ENCODE measurements around the gene OR2H2. TPM values are rescaled to one million over a fixed set of nuclear protein-coding genes. Genes with fewer than 3 reads are reported as not detected.

The OR2H2 gene
- total RNA-seq, 1 experiment from 2014 or later = not detected

DNA sequence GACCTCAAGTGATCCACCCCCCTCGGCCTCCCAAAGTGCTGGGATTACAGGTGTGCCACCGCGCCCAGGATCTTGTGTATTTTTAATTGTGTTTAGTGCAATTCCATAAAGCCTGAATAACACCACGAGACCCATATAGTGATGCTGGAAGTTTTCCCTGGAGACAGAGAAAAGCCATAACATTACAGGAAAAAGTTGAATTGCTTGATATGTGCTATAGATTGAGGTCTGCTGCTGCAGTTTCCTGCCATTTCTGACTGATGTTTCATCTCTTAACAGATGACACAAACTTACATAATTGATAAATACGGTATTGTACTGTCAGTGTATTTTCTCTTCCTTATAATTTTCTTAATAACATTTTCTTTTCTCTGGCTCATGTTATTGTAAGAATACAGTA is 18.1 kb upstream of the OR2H2 start:
- no peak for DNase-seq
- Histone ChIP-seq H3K4me3 (ENCODE audit: insufficient read depth, low read depth, low read length) (no peak overlapping the region), H3K36me3 (replicated peaks; ENCODE audit: control insufficient read depth, insufficient read depth, low read length) (no peaks in the 10 kb centered on the region), H3K27me3 (ENCODE audit: control insufficient read depth, insufficient read depth, low read length) (no peaks in the 10 kb centered on the region)

DNA sequence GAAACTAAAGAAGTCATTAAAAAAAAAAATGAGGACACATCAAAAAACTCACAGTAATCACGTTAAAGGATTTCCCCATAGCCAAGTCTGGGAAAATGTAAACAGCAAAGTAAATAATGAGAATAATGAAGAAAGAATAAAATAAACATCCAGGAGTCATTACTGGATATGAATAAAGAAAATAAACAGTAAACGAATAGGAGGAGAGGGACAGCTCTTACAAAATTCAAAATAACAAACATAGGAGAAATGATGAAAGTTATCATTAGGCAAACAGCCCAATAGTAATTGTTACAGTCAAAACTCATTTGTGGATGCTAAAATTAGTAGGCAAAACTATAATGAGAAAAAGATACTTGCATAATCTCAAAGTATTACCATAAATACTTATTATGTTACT is 17.4 kb upstream of the OR2H2 start:
- no peaks in the 10 kb centered on the region for H3K36me3 ChIP-seq (replicated peaks; ENCODE audit: control insufficient read depth, insufficient read depth, low read length)
- no peak for DNase-seq
- H3K27me3 ChIP-seq (ENCODE audit: control insufficient read depth, insufficient read depth, low read length) = no peaks in the 10 kb centered on the region

DNA sequence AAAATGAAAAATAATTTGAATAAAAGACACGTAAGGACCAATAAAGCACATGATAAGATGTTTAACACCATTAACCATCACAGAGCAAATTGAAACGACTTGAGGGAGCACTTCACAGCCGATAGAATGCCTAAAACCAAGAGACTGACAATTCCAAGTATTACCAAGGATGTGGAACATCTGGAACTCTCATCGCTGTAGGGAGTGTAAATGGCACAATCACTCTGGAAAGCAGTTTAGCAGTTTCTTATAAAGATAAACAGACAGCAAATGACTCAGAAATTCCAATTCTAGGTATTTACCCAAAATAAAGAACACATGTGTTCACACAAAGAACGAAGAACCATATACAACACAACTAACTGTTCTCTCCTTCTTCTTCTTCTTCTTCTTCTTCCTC is 16.9 kb upstream of the OR2H2 start:
- Histone ChIP-seq H3K27me3 (ENCODE audit: control insufficient read depth, insufficient read depth, low read length) (no peaks in the 10 kb centered on the region), H3K4me3 (ENCODE audit: insufficient read depth, low read depth, low read length) (no peak overlapping the region), H3K36me3 (replicated peaks; ENCODE audit: control insufficient read depth, insufficient read depth, low read length) (no peaks in the 10 kb centered on the region)
- no peak for DNase-seq

More for the DNA sequence above, 17.4 kb upstream of the OR2H2 start:
- no peak overlapping the region for H3K4me3 ChIP-seq (ENCODE audit: insufficient read depth, low read depth, low read length)

DNA sequence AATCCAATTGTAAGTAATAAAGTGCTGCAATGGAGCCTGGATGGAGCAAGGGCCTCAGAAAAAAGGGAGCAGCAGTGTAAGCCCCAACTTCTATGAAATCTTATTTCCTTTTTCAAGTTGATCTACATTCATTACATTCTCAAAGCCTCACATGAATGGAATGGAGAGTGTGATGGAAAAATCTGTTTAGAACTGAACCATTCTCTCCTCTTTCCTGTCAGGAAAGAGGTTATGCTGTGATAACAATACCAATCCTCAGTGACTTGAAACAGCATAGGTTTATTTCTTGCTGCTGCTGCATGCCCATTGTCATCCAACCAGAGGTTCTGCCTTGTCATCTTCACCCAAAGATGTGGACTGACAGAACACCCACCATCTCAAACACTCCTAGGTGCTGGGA is 8.9 kb upstream of the OR2H2 start:
- DNase-seq = no peak
- no peaks in the 10 kb centered on the region for H3K36me3 ChIP-seq (replicated peaks; ENCODE audit: control insufficient read depth, insufficient read depth, low read length)
- no peak overlapping the region for H3K4me3 ChIP-seq (ENCODE audit: insufficient read depth, low read depth, low read length)
- H3K27me3 ChIP-seq (ENCODE audit: control insufficient read depth, insufficient read depth, low read length) = no peaks in the 10 kb centered on the region; the same call in 1 of the 2 replicates

DNA sequence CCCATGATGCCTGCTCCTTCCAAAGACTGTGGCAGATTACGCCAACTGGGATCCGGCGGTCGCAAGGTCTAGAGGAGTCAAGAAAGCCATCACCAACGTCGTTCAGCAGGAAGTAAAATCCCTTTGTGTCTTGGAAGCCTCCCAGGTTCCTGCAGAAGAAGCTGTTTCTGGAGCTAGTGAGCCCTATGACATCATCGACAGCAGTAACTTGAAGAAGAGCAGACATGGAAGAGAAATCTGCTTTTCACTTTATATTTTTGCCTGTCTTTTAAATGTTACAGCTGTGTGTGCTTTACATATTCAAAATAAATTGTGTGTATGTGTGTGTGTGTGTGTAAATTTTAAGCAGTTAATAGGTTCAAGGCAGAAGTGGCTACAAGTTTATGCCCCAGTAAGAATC is 7.4 kb upstream of the OR2H2 start:
- no peak overlapping the region for H3K4me3 ChIP-seq (ENCODE audit: insufficient read depth, low read depth, low read length)

DNA sequence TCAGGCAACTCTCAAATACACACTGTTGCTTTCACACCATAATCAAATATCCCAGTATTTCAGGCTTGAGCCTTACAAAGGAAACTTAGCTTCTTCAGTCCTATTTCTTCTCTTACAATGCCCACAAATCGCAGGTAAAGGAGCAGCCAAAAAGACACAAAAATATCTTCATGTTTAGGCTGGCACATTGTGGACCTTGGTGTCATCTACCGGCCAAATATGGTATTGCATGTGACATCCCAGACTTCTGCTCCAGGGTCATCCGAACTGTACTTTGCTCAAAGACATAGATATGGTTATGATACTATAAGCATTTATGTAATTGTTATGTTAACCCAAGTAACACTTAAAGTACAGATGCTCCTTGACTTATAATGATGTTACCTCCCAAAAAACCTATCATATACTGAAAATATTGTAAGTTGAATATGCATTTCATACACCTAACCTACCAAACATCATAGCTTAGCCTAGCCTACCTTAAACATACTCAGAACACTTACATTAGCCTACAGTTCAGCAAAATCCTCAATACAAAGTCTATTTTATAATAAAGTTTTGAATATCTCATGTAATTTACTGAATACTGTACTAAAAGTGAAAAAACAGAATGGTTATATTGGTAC is 4.6 kb downstream of the OR2H2 start:
- peak; percentile 49 for DNase-seq
- no peaks in the 10 kb centered on the region; the same call in 1 of the 2 replicates for H3K36me3 ChIP-seq (replicated peaks; ENCODE audit: control insufficient read depth, insufficient read depth, low read length)
- no peak overlapping the region for H3K4me3 ChIP-seq (ENCODE audit: insufficient read depth, low read depth, low read length)
- H3K27me3 ChIP-seq (ENCODE audit: control insufficient read depth, insufficient read depth, low read length) = no peaks in the 10 kb centered on the region

More for the DNA sequence above, 7.4 kb upstream of the OR2H2 start:
- H3K36me3 ChIP-seq (replicated peaks; ENCODE audit: control insufficient read depth, insufficient read depth, low read length) = no peaks in the 10 kb centered on the region
- H3K27me3 ChIP-seq (ENCODE audit: control insufficient read depth, insufficient read depth, low read length) = no peaks in the 10 kb centered on the region; the same call in 1 of the 2 replicates
- no peak for DNase-seq

DNA sequence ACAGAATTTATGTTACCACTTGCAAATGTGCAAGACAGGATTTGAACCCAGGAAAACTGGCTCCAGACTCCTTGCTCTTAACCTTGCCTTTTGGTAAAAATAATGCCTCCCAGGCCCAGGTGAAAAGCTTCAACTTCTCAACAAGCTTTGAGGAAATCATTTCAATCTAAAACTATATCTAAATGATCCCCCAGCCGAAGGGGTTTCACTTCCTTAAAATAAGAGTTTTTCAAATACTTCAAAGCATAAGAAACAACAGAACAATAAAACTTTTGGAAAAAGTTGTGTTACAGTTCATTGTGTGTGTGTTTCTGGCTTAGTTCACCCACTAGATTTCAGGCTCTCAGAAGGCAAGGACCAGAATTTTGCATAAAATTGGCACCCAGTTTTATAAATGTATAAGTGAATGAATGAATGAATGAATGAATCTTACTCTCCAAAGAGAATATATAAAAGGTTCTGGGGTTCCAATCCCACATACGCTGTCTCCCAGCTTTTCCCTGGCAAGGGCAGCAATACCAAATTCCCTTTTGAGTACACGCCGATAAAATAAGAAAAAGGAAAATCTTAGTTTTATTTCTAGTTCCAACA is 5.4 kb downstream of the OR2H2 start:
- Histone ChIP-seq H3K4me3 (ENCODE audit: insufficient read depth, low read depth, low read length) (no peak overlapping the region), H3K36me3 (replicated peaks; ENCODE audit: control insufficient read depth, insufficient read depth, low read length) (no peaks in the 10 kb centered on the region; the same call in 1 of the 2 replicates), H3K27me3 (ENCODE audit: control insufficient read depth, insufficient read depth, low read length) (no peaks in the 10 kb centered on the region)
- no peak for DNase-seq

DNA sequence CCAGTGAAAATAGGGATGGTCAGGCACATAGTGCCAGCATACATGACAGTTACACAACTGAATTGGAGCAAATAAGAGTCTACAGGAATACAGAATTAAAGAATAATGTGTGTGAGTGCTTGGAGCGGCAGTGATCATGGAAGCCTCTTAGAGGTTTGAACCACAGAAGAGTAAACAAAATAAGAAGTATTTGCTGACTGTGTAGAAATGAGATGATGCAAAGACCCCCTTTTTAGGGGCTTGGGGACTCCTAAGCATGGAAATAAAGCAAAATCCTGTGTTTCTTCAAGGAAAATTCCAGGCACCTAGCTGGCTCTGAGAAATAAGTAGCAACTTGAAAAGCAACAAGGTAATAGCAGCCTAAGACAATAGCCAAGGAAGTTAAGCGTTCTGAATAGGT is 6.8 kb downstream of the OR2H2 start:
- no peaks in the 10 kb centered on the region; the same call in 1 of the 2 replicates for H3K36me3 ChIP-seq (replicated peaks; ENCODE audit: control insufficient read depth, insufficient read depth, low read length)
- no peak for DNase-seq
- H3K27me3 ChIP-seq (ENCODE audit: control insufficient read depth, insufficient read depth, low read length) = no peaks in the 10 kb centered on the region
- no peak overlapping the region for H3K4me3 ChIP-seq (ENCODE audit: insufficient read depth, low read depth, low read length)

DNA sequence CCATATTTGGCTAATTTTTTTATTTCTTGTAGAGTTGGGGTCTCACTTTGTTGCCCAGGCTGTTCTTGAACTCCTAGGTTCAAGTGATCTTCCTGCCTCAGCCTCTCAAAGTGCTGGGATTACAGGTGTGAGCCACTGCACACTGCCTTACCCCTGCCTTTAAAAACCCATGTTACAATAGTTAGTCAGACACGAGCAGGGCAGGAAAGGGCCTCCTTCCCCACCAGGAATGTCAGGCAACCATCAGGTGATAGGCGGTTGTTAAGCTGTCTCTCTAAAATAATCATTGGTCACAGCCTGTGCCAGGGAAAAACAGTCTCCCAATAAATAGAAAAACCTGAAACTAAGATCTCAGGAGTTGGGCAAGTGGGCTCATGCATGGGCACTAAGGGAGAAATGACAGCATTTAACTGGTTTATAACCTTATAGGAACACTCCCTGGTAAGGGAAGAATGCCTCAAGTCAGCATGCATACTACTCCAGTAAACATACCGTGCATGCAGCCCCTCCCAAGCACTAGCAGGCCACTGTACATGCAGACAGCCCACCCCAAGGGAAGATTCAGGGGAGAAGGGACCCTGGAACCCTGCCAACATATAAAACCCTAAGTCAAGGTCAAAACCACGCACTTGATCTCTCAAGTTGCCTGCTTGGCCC is 8.4 kb downstream of the OR2H2 start:
- Histone ChIP-seq H3K27me3 (ENCODE audit: control insufficient read depth, insufficient read depth, low read length) (no peaks in the 10 kb centered on the region), H3K36me3 (replicated peaks; ENCODE audit: control insufficient read depth, insufficient read depth, low read length) (no peaks in the 10 kb centered on the region), H3K4me3 (ENCODE audit: insufficient read depth, low read depth, low read length) (no peak overlapping the region)
- DNase-seq = no peak

DNA sequence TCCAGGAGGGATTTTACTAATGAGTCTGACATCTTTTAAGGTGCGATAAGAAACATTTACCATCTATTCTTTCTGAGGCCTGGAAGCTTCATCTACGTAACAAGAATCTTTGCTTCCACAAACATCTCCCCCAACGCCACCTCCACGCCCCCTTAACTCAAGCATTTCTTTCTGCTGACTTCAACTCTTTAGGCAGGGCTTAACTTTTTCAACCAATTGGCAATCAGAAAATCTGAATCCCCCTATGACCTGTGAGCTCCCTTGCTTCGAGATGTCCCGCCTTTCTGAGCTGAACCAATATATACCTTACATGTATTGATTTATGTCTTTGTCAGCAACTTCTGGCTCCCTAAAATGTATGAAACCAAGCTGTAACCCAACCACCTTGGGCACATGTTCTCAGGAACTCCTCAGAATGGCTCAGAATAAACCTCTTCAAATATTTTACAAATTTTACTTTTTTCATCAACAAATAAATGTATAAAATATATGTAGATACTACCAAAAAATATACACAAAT is 11.5 kb downstream of the OR2H2 start:
- Histone ChIP-seq H3K4me3 (ENCODE audit: insufficient read depth, low read depth, low read length) (no peak overlapping the region), H3K27me3 (ENCODE audit: control insufficient read depth, insufficient read depth, low read length) (no peaks in the 10 kb centered on the region), H3K36me3 (replicated peaks; ENCODE audit: control insufficient read depth, insufficient read depth, low read length) (peaks cover 6% of the 10 kb centered on the region)
- DNase-seq = no peak

DNA sequence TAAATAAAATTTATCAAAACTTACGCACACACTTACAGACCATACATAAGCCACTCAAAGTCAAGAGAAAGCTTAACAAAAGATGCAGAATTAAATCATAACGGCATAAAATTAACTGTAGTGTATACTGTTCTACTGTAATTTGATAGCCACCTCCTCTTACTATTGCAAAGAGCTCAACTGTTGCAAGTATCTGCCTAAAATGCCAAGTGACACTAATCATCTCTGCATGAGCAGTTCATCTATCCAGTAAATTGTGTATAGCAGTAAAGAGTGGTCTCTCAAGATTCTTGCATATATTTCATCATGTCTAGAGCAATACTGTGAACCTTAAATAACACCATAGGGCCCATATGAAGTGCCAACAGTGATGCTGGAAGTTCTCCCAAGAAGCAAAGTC is 12.3 kb downstream of the OR2H2 start:
- H3K36me3 ChIP-seq (replicated peaks; ENCODE audit: control insufficient read depth, insufficient read depth, low read length) = peaks cover 13% of the 10 kb centered on the region
- H3K4me3 ChIP-seq (ENCODE audit: insufficient read depth, low read depth, low read length) = no peak overlapping the region
- no peaks in the 10 kb centered on the region for H3K27me3 ChIP-seq (ENCODE audit: control insufficient read depth, insufficient read depth, low read length)
- DNase-seq = no peak

DNA sequence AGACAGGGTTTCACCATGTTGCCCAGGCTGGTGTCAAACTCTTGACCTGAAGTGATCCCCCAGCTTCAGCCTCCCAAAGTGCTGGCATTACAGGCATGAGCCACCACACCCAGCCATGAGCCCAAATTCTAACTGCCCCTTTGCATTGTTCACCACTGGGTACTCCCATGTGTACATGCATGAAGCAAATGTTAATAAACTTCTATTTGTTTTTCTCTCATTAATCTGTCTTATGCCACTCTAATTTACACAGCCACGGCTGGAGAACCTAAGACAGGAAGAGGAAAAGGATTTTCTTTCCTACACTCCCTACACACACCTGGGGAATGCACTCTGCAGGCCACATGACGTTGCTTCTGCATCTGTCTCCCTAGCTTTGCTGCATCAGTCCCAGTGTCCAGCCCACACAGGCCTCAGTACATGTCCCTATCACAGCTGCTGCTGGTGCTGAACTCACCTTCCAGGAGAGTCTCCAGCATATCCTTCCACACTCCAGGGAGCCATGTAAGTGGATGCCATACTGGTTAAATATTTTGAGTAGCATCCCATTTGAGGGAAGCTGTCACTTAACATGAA is 13.3 kb downstream of the OR2H2 start:
- DNase-seq = no peak
- no peaks in the 10 kb centered on the region for H3K27me3 ChIP-seq (ENCODE audit: control insufficient read depth, insufficient read depth, low read length)
- H3K36me3 ChIP-seq (replicated peaks; ENCODE audit: control insufficient read depth, insufficient read depth, low read length) = peaks cover 23% of the 10 kb centered on the region
- no peak overlapping the region for H3K4me3 ChIP-seq (ENCODE audit: insufficient read depth, low read depth, low read length)

DNA sequence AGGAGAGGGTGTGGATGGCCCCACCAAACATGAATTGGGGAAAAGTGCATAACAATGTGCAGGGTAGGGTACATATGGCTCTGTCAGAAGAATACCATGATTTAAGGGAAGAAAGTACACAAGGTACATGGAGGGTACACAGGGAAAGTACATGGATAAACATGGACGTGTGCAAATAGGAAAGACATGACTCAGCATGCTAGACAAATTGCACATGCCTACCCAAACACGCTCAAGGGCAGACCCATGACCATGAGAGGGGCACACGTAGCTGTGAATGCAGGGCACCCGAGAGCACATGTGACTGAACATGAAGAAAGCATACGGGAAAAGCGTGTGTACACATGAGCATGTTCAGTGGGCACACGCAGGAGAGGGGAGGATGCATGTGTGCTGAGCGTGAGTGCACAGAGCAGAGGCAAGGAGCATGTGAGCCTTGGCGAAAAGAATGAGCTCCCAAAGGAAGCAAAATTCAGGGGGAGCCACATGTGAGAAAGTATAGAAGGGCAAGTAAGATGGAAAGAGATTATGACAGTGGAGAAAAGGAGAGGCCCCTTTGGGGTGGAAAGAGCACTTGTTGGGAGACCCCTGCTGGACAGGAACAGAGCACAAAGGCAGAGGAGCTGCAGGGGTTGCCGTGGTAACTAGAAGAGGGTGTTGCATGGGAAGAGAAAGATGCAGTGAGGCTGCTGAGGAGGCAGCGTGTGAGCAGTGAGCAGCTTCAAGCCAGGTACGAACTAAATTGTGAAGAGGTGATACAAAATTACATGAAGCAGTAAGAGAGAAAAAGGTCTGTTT is 17.8 kb downstream of the OR2H2 start:
- no peak overlapping the region for H3K4me3 ChIP-seq (ENCODE audit: insufficient read depth, low read depth, low read length)
- peak; percentile 82 for DNase-seq
- no peaks in the 10 kb centered on the region for H3K27me3 ChIP-seq (ENCODE audit: control insufficient read depth, insufficient read depth, low read length)
- peaks cover 59% of the 10 kb centered on the region for H3K36me3 ChIP-seq (replicated peaks; ENCODE audit: control insufficient read depth, insufficient read depth, low read length)

DNA sequence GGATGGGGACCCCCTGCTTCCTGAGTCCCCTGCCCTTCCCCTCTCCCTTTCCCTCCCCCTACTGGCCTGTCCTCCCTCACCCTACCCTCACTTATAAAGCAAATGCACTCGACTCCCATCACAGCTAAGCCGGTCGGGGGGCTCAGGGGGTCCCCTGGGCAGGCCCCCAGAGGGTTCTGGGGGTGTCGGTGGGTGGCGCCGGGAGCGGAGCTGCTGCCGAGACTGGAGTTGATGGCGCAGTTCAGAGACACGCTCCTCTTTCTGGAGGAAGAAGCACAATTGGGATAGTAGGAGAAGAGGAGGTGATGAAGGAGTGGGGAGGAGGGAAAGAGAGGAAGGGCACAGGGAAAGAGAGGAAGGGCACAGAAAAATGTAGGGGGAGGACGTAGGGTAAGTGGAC is 18.5 kb downstream of the OR2H2 start:
- peaks cover 66% of the 10 kb centered on the region for H3K36me3 ChIP-seq (replicated peaks; ENCODE audit: control insufficient read depth, insufficient read depth, low read length)
- H3K27me3 ChIP-seq (ENCODE audit: control insufficient read depth, insufficient read depth, low read length) = no peaks in the 10 kb centered on the region
- no peak overlapping the region for H3K4me3 ChIP-seq (ENCODE audit: insufficient read depth, low read depth, low read length)
- DNase-seq = peak; percentile 57

Data from H7 (cell line).